Testis (tissue), 2 donors: ENCODE data around the gene EID1.

Source experiments
- CTCF ChIP-seq, 3 experiments: fragments of 450-650 bp in 2 of 3; fragments of 200-600 bp in 1 of 3; sonication (generic) in 1 of 3; IDR thresholded peaks; one replicate each; pipeline ENCODE4 v1.5.1; 2016 to 2019; ENCODE audit warnings: antibody characterized with exemption in 3 of 3, mild to moderate bottlenecking in 2 of 3, moderate library complexity in 1 of 3
- POLR2A ChIP-seq: fragments of 450-650 bp; IDR thresholded peaks from one replicate; pipeline ENCODE4 v1.6.1; 2017; ENCODE audit warnings: antibody characterized with exemption, mild to moderate bottlenecking, moderate library complexity

- no peak for TF ChIP-seq CTCF (IDR thresholded peaks at IDR 0.05)
- TF ChIP-seq POLR2A, result no peak
Measured at GRCh38 chr15:48887144-48887543, 9.2 kb downstream of the EID1 start.
